Fibroblast of mammary gland (primary cell): ENCODE data around the gene SH3PXD2B.
A peak's percentile ranks its signal among the peaks of the same experiment; 100 is the strongest.

Source experiments
- DNase-seq: peaks from one replicate; pipeline ENCODE4 v3.0.0-alpha.2; 2010; ENCODE audit warnings: low read depth
- H3K4me3 ChIP-seq: 2 replicates; pipeline ENCODE4 v1.5.1; 2011; ENCODE audit warnings: low read depth, mild to moderate bottlenecking, low read length, moderate library complexity; ENCODE audit not compliant: control insufficient read depth
- CTCF ChIP-seq: conservative IDR thresholded peaks from 2 replicates; pipeline ENCODE4 v1.5.1; 2011; ENCODE audit warnings: low read depth, low read length, inconsistent platforms; ENCODE audit not compliant: control insufficient read depth, insufficient read depth

Gene SH3PXD2B

GRCh38 chr5:172497591-172498255, 43.4 kb upstream of the SH3PXD2B start:
- no peak for TF ChIP-seq CTCF
- DNase-seq = no peak
- H3K4me3 ChIP-seq = no peak overlapping the region

- H3K4me3 ChIP-seq = no peak overlapping the region
- peak; percentile 56 for DNase-seq
- TF ChIP-seq CTCF = no peak
Observed at GRCh38 chr5:172496671-172497371, 42.5 kb upstream of the SH3PXD2B start.

- no peak for DNase-seq
- TF ChIP-seq CTCF = no peak
- H3K4me3 ChIP-seq = no peak overlapping the region
Observed at GRCh38 chr5:172494630-172495505, 40.5 kb upstream of the SH3PXD2B start.

- no peak overlapping the region for H3K4me3 ChIP-seq
- no peak for DNase-seq
- no peak for TF ChIP-seq CTCF
Observed at GRCh38 chr5:172493906-172494305, 39.6 kb upstream of the SH3PXD2B start.

- TF ChIP-seq CTCF = no peak
- no peak overlapping the region for H3K4me3 ChIP-seq
- DNase-seq = no peak
Observed at GRCh38 chr5:172493461-172493860, 39.1 kb upstream of the SH3PXD2B start.

GRCh38 chr5:172493002-172493401, 38.7 kb upstream of the SH3PXD2B start:
- H3K4me3 ChIP-seq = no peak overlapping the region
- no peak for DNase-seq
- no peak for TF ChIP-seq CTCF
